Measurements from ENCODE around the gene GLCE. TPM values are rescaled to one million over a fixed set of nuclear protein-coding genes. Genes with fewer than 3 reads are reported as not detected.

Gene GLCE
- total RNA-seq, 2 experiments from 2014 or later = 3.8 to 5.0 TPM

GRCh38 chr15:69170597-69170996, 10.2 kb downstream of the GLCE start:
- DNase-seq = no peak
- Mint-ChIP-seq H3K4me1 (no peaks in the 10 kb centered on the region), H3K27me3 (no peaks in the 10 kb centered on the region), H3K4me3 (no peak overlapping the region), H3K36me3 (ENCODE audit: low read depth) (no peaks in the 10 kb centered on the region), H3K27ac (no peak overlapping the region), H3K9me3 (no peaks in the 10 kb centered on the region)
- CTCF ChIA-PET = interaction anchor here (0.6 to 3.0 kb wide), 2 partner anchors 10 to 34 kb away, joined by 3 to 6 read pairs; partner anchors contain the start of gene GLCE
- POLR2A ChIA-PET = no interaction called here

DNA sequence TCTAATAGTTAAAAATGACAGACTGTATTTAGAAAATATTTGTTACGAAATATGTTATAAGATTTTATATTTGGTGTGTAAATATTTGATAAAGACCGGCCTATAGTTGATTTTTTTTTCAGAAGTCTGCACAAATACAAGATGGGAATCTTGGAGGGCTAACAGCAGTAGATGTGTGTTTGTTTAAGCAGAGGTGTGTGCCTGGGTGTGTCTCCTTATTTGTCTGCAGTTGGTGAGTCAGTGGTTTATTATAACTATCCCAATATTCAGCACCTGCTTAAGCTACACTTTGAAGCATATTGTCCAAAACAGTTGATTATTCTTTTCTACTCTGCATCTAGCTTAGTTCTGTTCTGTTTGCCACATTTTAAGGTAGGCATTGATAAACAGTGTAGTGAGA, 12.4 kb downstream of the GLCE start:
- no peaks in the 10 kb centered on the region for H3K27me3 Mint-ChIP-seq
- no peaks in the 10 kb centered on the region for H3K4me1 Mint-ChIP-seq
- no peak overlapping the region for H3K4me3 Mint-ChIP-seq
- no peak overlapping the region for H3K27ac Mint-ChIP-seq
- no peaks in the 10 kb centered on the region for H3K36me3 Mint-ChIP-seq (ENCODE audit: low read depth)
- ChIA-PET CTCF (interaction anchor here (1.7 kb wide), 1 partner anchor 12 kb away, joined by 5 read pairs; the partner anchor contains the start of gene GLCE), POLR2A (no interaction called here)
- no peaks in the 10 kb centered on the region for H3K9me3 Mint-ChIP-seq
- DNase-seq = no peak

GRCh38 chr15:69175536-69175935, 15.1 kb downstream of the GLCE start:
- no peak for DNase-seq
- CTCF ChIA-PET = no interaction called here

DNA sequence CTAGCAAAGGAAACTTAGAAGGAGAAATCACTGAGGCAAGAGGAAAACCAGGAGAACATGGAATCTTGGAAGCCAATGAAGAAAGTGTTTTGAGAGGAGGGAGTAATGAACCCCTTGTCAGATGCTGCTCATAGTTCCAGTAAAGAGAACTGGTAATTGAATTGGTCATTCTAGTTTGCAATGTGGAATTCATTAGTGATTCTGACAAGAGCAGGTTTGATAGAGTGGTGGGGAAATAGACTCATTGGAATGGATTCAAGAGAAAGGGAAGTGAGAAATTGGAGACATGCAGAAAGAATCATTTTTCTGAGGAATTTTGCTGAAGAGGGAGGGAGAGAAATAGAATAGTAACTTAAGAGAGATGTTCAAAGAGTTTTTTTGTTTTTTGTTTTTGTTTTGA, 21.0 kb downstream of the GLCE start:
- H3K4me1 Mint-ChIP-seq = no peaks in the 10 kb centered on the region
- no peak overlapping the region for H3K27ac Mint-ChIP-seq
- POLR2A ChIA-PET = no interaction called here
- no peaks in the 10 kb centered on the region for H3K9me3 Mint-ChIP-seq
- no peak overlapping the region for H3K4me3 Mint-ChIP-seq
- H3K36me3 Mint-ChIP-seq (ENCODE audit: low read depth) = no peaks in the 10 kb centered on the region
- no peaks in the 10 kb centered on the region for H3K27me3 Mint-ChIP-seq
- CTCF ChIA-PET = no interaction called here
- DNase-seq = no peak

More at GRCh38 chr15:69175536-69175935, 15.1 kb downstream of the GLCE start:
- H3K9me3 Mint-ChIP-seq = no peaks in the 10 kb centered on the region
- no peak overlapping the region for H3K4me3 Mint-ChIP-seq
- no peaks in the 10 kb centered on the region for H3K27me3 Mint-ChIP-seq
- H3K27ac Mint-ChIP-seq = no peak overlapping the region
- POLR2A ChIA-PET = no interaction called here
- H3K4me1 Mint-ChIP-seq = no peaks in the 10 kb centered on the region
- no peaks in the 10 kb centered on the region for H3K36me3 Mint-ChIP-seq (ENCODE audit: low read depth)

DNA sequence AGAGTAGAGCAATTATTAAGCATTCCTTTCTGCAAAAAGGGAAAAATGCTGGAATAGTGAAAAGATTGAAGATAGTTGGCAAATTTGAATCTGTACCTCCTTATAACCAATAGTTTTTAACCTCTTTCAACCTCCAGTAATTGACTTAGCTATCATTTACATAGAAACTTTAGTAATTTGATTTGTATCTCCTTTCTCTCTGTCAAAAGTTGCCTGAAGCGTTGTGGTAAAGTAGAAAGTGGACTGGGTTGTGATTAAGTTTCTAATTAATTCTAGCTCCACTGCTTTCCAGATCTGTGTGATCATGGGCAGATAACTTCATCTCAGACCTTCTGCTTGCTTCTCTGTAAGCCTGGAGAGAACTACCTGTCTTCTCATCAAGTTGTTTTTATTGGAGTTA, 24.8 kb downstream of the GLCE start:
- H3K27ac Mint-ChIP-seq = no peak overlapping the region
- ChIA-PET CTCF (no interaction called here), POLR2A (no interaction called here)
- DNase-seq = no peak
- H3K9me3 Mint-ChIP-seq = no peaks in the 10 kb centered on the region
- no peaks in the 10 kb centered on the region for H3K36me3 Mint-ChIP-seq (ENCODE audit: low read depth)
- no peaks in the 10 kb centered on the region for H3K27me3 Mint-ChIP-seq
- H3K4me1 Mint-ChIP-seq = no peaks in the 10 kb centered on the region
- no peak overlapping the region for H3K4me3 Mint-ChIP-seq

DNA sequence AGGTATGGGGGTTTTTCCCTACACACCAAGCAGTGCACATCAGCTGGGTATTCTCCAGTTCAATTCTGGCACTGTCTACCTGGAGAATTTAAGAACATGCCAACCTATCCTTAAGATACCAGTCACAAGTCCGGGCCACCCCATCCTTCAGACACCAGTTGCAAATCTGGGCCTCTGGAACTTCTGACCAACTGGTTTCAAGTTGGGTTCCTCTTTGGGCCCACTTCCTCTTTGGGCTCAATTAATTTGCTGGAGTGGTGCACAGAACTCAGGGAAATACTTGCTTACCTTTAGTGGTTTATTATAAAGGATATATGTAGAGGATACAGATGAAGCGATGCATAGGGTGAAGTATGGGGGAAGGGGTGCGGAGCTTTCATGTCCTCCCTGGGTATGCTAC, 25.3 kb downstream of the GLCE start:
- no peaks in the 10 kb centered on the region for H3K9me3 Mint-ChIP-seq
- H3K36me3 Mint-ChIP-seq (ENCODE audit: low read depth) = no peaks in the 10 kb centered on the region
- H3K4me3 Mint-ChIP-seq = no peak overlapping the region
- ChIA-PET CTCF (interaction anchor here (1.5 kb wide), 1 partner anchor 15 kb away, joined by 4 read pairs; no protein-coding TSS in a partner anchor), POLR2A (no interaction called here)
- no peak overlapping the region for H3K27ac Mint-ChIP-seq
- H3K27me3 Mint-ChIP-seq = no peaks in the 10 kb centered on the region
- H3K4me1 Mint-ChIP-seq = no peaks in the 10 kb centered on the region
- no peak for DNase-seq

DNA sequence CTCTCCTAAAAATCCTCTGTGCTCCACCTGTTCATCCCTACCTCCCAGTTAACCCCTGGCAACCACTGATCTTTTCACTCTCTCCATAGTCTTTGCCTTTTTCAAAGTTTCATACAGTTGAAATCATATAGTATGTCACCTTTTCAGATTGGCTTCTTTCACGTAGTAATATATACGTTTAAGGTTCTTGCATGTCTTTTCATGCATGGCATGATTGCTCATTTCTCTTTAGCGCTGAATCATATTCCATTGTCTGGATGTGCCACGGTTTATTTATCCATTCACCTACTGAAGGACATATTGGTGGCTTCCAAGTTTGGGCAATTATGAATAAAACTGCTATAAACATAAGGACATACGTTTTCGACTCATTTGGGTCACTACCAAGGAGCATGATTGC, 28.7 kb downstream of the GLCE start:
- Mint-ChIP-seq H3K27me3 (no peaks in the 10 kb centered on the region), H3K9me3 (no peaks in the 10 kb centered on the region), H3K4me3 (no peak overlapping the region), H3K27ac (no peak overlapping the region), H3K36me3 (ENCODE audit: low read depth) (no peaks in the 10 kb centered on the region), H3K4me1 (no peaks in the 10 kb centered on the region)
- no peak for DNase-seq
- ChIA-PET POLR2A (no interaction called here), CTCF (no interaction called here)

- POLR2A ChIA-PET = no interaction called here
- CTCF ChIA-PET = no interaction called here
- no peak overlapping the region for H3K4me3 Mint-ChIP-seq
- H3K27ac Mint-ChIP-seq = no peak overlapping the region
- H3K27me3 Mint-ChIP-seq = no peaks in the 10 kb centered on the region
- no peaks in the 10 kb centered on the region for H3K9me3 Mint-ChIP-seq
- no peaks in the 10 kb centered on the region for H3K36me3 Mint-ChIP-seq (ENCODE audit: low read depth)
- no peak for DNase-seq
- no peaks in the 10 kb centered on the region for H3K4me1 Mint-ChIP-seq
Observed at GRCh38 chr15:69190091-69190490, 29.7 kb downstream of the GLCE start.

GRCh38 chr15:69190504-69190903, 30.1 kb downstream of the GLCE start:
- ChIA-PET CTCF (no interaction called here), POLR2A (no interaction called here)
- DNase-seq = no peak
- Mint-ChIP-seq H3K9me3 (no peaks in the 10 kb centered on the region), H3K4me3 (no peak overlapping the region), H3K27ac (no peak overlapping the region), H3K4me1 (no peaks in the 10 kb centered on the region), H3K36me3 (ENCODE audit: low read depth) (no peaks in the 10 kb centered on the region), H3K27me3 (no peaks in the 10 kb centered on the region)

DNA sequence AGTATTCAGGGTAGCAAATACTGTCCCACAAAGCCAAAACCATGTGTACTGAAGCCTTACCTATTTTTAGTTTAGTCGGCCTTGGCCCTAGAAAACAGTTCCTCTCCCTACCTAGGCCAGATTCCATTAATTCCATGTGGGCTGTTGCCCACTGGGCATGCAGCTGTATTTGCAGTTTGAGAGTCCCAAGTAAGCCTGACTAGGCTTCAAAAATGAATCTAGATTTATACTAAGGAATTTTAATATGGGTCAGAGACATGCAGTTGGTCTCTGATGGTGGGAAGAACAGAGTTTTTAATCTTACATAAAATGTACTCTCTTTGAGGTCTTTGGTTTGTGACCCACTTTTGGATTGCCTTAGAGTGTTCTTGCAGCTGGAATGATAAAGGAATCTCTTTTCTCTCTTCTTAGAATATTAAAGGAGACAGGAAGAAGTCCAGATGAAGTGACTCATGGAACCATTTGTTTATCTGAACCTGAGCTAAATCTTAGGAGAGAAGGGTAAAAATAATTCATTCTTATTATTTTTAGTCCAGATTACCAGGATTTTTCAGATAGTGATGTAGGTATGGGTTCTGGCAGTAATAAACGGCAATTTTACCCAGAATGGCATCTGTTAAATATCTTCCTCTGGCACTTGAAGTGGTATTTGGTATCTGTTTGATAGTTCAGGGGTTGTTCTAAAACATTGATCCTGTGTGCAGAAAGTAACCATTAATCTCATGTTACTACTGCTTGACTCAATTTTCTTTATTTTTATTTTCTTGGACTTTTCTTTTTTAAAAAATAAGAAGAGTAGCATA, 33.8 kb downstream of the GLCE start:
- Mint-ChIP-seq H3K27ac (no peak overlapping the region), H3K27me3 (no peaks in the 10 kb centered on the region), H3K36me3 (ENCODE audit: low read depth) (peaks cover 2% of the 10 kb centered on the region), H3K4me3 (no peak overlapping the region), H3K9me3 (no peaks in the 10 kb centered on the region), H3K4me1 (no peaks in the 10 kb centered on the region)
- no peak for DNase-seq
- ChIA-PET CTCF (interaction anchor here (1.1 kb wide), 1 partner anchor 1655 kb away, joined by 3 read pairs; no protein-coding TSS in a partner anchor), POLR2A (no interaction called here)

DNA sequence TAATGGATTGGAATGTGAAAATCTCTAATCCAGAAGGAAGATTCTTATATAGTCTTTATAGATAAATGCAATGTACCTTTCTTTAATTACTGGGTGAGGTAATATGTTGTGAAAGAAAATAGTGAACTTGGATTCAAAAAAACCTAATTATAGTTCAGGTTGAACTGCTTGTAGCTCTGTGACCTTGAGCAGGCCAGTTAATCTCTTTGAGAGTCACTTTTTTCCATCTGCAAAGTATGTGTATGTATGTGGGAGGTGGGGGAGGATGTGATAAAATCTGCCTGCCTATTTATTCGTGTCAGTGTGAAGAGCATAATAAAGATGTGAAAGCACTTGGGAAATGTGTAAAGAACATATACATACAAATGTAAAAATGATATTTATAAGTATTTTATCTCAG, 34.4 kb downstream of the GLCE start:
- ChIA-PET CTCF (no interaction called here), POLR2A (no interaction called here)
- Mint-ChIP-seq H3K4me3 (no peak overlapping the region), H3K27me3 (no peaks in the 10 kb centered on the region), H3K27ac (no peak overlapping the region), H3K9me3 (no peaks in the 10 kb centered on the region), H3K36me3 (ENCODE audit: low read depth) (peaks cover 2% of the 10 kb centered on the region), H3K4me1 (no peaks in the 10 kb centered on the region)
- DNase-seq = no peak

DNA sequence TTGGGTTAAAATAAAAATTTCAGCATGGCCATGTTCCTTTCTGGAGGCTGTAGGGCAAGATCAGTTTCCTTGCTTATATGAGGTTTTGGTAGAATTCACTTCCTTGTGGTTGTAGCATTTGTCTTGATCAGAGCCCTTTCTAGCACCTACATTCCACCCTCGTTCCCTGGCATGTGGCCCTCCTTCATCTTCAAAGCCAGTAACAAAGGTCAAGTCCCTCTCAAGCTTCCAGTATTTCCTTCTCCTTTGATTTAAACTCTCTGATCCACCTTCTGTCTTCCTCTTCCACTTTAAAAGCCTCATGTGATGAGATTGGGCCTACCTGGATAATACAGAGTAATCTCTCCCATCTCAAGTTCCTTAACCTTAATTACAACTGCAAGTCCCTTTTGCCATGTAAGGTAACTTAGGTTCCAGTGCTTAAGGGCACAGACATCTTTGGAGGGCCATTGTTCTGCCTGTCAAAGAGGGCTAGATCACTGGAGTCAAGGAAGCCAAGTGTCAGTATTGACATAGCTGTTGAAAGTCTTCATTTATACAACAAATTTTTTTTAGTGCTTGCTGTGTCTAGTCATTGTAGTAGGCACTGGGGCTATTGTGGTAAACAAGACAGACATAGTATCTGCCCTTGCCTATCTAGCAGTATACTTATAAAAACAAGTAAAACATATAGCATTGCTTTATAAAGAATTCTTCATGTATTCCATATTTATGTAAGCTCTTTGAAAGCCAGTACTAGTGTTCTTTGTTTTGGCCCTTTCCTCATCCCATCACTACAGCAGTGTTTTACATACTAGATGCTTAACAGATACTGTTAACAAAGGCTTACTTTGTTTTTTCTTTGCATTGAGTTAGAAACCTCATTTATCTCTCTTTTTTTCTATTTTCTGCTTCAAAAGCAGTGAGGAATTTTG, 40.7 kb downstream of the GLCE start:
- Mint-ChIP-seq H3K4me3 (no peak overlapping the region), H3K27ac (no peak overlapping the region), H3K27me3 (peaks cover 2% of the 10 kb centered on the region), H3K4me1 (no peaks in the 10 kb centered on the region), H3K36me3 (ENCODE audit: low read depth) (peaks cover 2% of the 10 kb centered on the region), H3K9me3 (no peaks in the 10 kb centered on the region)
- POLR2A ChIA-PET = no interaction called here
- DNase-seq = no peak
- CTCF ChIA-PET = interaction anchor here (0.8 to 1.5 kb wide), 2 partner anchors 9 to 15 kb away, joined by 3 to 4 read pairs; no protein-coding TSS in a partner anchor

DNA sequence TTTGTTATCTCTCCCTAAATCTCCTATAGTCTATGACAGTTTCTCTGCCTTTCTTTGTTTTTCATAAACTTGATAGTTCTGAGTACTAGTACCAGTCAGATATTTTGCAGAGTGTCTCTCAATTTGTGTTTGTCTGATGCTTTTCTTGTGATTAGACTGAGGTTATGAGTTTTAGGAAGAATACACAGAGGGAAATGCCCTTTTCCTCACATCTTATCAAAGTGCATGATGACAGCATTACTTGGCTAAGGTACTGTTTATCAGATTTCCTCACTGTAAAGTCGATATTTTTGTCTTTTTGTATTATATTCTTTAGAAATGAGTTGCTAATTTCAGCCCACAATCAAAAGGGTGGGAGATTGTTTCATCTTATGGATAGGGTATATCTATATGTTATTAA, 45.6 kb downstream of the GLCE start:
- Mint-ChIP-seq H3K4me3 (no peak overlapping the region), H3K9me3 (peaks cover 2% of the 10 kb centered on the region), H3K36me3 (ENCODE audit: low read depth) (no peaks in the 10 kb centered on the region), H3K27me3 (peaks cover 2% of the 10 kb centered on the region), H3K27ac (no peak overlapping the region), H3K4me1 (peaks cover 8% of the 10 kb centered on the region)
- no peak for DNase-seq
- POLR2A ChIA-PET = no interaction called here
- CTCF ChIA-PET = no interaction called here
